UCSD-AML1 (cell line): ENCODE results near the gene POU3F1.

Experiments
- DNase-seq: peaks from one replicate; lab custom pipeline; 2025; ENCODE audit not compliant: unreplicated experiment; lab: John Stamatoyannopoulos, UW

POU3F1 gene

GRCh38 chr1:38046333-38046883 is at the start of gene POU3F1:
TSS of gene POU3F1 (minus strand) at chr1:38046793. CDS start at chr1:38046743, 50 bp downstream.
- DNase-seq = no peak

DNA sequence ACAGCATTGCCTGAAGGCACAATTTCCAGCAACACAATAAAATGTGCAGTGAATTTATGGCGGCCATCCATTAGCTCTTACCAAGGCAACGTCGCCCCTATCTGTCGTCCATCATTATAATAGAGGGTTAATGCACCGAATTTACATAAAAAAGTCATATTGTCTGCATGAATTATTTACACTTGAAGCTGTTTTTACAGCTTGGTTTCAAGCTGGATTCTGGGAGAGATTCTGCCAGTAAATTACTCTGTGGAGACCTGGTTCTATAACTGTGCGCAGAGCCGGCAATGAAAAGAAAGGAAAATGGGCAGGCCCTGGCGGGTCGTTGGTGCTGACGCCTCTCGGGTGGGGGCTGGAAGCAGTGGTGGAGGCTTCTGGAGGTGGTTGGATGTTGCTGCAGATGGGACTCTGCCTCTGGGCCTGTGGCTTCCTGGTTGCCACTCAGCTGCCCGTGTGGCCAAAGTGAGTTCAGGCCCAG is 48.9 kb upstream of the POU3F1 start:
- no peak for DNase-seq

GRCh38 chr1:38094711-38095290 is 48.2 kb upstream of the POU3F1 start:
- no peak for DNase-seq

- DNase-seq = no peak
Measured at GRCh38 chr1:38093569-38094520, 47.3 kb upstream of the POU3F1 start.

- no peak for DNase-seq
Measured at GRCh38 chr1:38092256-38092655, 45.7 kb upstream of the POU3F1 start.

DNA sequence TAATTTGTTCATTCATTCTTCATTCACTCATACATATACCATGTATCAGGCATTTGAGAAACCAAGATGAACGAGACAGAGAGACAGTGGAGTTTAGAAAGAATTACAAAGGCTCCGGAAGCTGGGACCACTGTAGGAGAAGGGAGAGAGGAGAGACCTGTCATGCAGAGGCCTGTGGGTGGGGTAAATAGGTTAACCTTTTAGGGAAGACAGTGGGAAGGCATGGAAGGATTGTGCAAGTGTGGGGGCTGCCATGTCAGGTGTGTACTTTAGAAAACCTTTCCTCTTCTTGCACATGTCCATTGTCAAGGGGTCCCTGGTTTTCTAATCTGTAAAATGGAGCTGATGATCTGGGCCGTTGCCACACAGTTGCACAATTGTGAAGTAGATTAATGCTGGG is 44.2 kb upstream of the POU3F1 start:
- DNase-seq = no peak

DNA sequence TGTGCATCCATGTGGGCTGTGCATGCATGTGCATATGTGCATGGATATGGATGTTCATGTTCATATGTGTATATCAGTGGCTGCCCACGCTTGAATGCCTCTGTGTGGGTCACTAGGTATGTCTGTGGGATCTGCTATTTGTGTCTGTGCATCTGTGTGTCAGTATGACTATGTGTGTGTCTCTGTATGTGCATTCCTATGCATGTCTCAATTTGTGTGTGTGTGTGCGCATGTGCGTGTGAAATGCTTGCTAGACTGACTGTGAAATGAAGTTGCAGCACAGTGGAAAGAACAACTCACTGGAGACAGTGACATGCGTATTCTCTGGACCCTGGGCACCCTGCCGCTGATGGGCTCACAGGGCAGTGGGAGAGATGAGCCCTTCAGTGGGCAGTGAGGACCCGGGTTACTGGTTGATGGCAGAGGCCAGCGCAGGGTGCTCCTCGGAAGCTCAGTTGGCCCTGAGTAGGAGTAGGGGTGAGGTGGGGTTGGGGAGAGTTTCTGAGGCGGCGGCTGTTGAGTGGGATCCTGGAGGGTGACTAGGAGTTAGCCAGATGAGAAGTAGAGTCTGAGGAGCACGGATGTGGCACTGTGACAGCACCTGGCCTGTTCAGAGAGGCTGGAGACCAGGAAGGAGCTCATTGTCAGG is 43.2 kb upstream of the POU3F1 start:
- no peak for DNase-seq

DNA sequence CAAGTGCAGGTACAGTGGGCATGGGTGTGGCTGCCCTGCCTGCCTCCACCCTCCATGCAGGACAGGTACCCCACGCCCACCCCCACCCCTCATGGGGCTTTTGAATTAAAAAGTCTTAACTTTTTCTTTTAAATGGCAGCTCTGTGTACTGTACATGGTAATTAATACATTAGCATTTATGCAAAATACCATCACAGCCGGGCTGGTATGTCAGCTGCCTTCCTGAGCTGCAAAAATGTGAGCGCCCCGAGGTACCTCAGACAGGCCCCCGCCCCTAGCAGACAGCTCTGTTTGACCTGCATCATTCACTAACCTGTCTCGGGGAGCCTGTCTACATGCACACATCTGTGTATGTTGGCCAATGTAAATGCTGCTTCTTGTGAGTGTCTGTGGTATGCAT is 42.2 kb upstream of the POU3F1 start:
- no peak for DNase-seq

DNA sequence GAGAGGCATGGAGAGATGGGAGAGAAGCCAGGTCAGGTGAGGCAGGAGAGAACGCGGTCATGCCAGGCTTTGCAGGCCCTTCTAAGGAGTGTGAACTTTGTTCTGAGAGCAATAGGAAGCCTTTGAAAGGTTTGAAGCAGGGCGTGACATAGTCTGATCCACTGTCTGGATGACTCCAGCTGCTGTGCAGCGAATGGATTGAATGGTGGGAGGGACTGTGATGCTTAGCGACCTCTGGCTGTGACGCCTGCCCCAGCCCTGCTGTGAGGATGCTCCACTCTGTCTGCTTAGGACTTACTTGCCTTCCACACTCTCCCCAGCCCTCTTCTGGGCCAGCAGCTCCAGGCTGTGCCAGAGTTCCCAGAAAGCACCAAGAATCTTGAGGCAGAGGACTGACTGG is 41.8 kb upstream of the POU3F1 start:
- no peak for DNase-seq

DNA sequence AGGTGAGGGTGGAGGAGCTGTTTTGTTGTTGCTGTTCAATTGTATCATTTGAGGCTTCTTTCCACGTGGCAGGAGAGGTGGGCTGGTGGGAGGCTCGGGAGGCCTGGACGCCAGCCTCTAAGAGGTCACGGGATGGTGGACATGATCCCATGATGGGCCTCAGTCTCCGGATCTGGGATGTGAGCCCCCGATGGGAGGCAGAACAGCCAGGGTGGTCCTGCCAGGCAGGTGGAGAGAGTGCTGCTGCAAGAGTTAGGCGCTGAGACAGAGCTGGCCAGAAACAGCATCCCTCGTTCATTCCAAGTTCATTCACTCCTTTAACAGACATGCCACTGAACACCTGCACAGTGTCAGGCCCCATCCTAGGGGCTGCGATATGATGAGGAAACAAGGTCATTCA is 41.1 kb upstream of the POU3F1 start:
- no peak for DNase-seq

DNA sequence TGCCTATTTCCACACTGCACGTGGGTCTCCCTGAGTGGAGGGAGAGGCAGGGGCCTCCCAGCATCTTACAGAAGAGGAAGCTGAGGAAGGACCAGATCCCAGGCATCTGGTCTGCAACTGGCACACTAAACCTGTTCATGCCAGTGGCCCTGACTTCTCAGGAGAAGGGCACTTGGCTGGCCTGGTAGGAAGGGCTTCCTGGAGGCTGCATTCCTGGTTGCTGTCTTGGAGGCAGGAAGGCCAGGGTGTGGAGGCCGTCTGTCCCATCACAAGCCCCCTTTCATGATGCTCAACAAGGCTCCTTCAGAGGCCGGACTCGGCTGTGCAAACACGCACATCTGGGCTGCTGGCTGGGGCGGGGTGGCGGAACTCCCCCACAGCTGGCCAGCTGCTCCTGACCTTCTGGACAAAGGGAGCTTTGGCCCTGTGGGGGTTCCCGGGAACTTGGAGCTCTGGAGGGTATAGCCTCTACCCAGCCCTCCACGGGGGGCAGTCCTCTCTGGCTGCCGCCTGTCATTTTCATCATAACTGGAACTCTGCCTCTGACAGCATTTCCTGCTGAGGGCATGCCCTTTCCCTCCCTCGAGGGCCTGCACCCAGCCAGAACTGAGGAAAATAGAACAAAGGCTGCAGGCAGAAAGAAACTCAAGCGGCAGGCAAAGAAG is 39.2 kb upstream of the POU3F1 start:
- DNase-seq = no peak

- DNase-seq = no peak
Measured at GRCh38 chr1:38084700-38085099, 38.1 kb upstream of the POU3F1 start.

GRCh38 chr1:38084113-38084512 is 37.5 kb upstream of the POU3F1 start:
- no peak for DNase-seq

DNA sequence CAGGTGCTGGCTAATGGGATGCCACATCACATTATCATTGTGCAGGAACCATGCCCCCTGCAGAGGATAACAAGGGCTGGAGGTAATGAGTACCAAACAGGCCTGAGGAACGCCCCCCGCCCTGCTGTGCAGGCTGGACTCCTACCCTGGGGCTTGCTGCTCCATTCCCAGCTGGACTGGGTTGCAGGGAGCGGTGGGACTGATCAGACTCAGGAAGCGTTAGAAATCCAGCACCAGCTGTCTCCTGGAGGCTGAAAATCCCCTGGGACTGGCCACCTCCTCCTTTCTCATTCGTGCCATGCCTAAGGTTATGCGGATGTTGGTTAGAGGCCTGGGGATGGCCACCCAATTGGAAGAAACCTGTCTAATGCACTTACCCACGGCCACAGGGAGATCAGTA is 36.9 kb upstream of the POU3F1 start:
- DNase-seq = no peak

GRCh38 chr1:38082769-38083263 is 36.2 kb upstream of the POU3F1 start:
- no peak for DNase-seq

- no peak for DNase-seq
Measured at GRCh38 chr1:38079019-38079418, 32.4 kb upstream of the POU3F1 start.

- no peak for DNase-seq
Measured at GRCh38 chr1:38077523-38078147, 31.0 kb upstream of the POU3F1 start.

- no peak for DNase-seq
Measured at GRCh38 chr1:38076455-38076854, 29.9 kb upstream of the POU3F1 start.

DNA sequence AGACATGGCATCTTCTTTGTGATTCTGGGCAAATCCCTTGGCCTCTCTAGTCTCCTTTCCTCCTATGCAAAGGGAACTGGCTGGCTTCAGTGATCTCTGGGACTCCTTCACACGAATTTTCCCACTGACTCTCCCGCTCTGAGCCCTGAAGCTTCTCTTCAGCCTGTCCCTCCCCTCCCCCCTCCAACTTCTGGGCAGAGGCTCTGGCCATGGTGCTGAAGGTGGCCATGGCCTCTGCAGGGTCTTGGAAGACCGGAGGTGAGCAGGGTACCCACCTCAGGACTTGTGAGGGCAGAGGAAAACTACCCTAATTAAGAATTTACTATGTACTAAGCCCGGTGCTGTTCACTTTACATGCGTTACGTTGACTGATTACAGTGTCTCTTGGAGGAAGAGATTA is 29.4 kb upstream of the POU3F1 start:
- peak; percentile 23 for DNase-seq

GRCh38 chr1:38075191-38075590 is 28.6 kb upstream of the POU3F1 start:
- no peak for DNase-seq
